T47D (cell line): ENCODE results near the gene FMNL1.
A peak's percentile ranks its signal among the peaks of the same experiment; 100 is the strongest.
"Not testable (repeated sequence)": the region's sequence is repeated elsewhere in the genome, so short reads cannot be mapped to it uniquely, and the experiment has no call there.

Source experiments
- DNase-seq, 2 experiments: peaks; one replicate each; pipeline versions ENCODE4 v3.0.0 to v3.0.0-alpha.2; 2011 to 2012; ENCODE audit warnings: low read depth in 1 of 2, low spot score in 1 of 2
- JUND ChIP-seq: IDR thresholded peaks from 2 replicates; pipeline ENCODE4 v1.6.1; 2012; ENCODE audit warnings: low read depth
- in situ Hi-C: cut with HindIII; loops from 2 replicates; pipeline ENCODE4 v1.10.0; 2016; ENCODE audit warnings: low sequenced_read_pairs, low pct_unique_long_range_greater_than_20kb

Gene FMNL1

GRCh38 chr17:45244725-45245656, 23.3 kb downstream of the FMNL1 start:
- no peak for TF ChIP-seq JUND
- in situ Hi-C loops: no loop called here
- no peak for DNase-seq

DNA sequence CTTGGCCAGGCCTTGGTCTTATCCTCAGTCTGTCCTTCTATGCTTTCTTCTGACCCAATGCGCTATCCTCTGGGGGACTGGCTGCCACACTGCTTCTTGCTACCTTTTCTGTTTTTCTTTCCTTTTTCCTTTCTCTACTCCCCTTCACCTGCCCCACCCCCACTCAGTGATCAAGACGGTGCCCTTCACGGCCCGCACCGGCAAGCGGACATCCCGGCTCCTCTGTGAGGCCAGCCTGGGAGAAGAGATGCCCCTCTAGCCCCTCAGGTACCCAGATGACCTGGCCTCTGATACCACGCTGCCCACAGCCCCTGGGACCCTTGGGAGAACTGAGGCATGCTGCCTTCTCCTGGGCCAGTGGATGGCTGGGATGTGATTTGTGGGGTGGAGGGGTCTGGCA, 24.7 kb downstream of the FMNL1 start:
- DNase-seq: no peak
- TF ChIP-seq JUND: no peak
- in situ Hi-C loops: no loop called here

DNA sequence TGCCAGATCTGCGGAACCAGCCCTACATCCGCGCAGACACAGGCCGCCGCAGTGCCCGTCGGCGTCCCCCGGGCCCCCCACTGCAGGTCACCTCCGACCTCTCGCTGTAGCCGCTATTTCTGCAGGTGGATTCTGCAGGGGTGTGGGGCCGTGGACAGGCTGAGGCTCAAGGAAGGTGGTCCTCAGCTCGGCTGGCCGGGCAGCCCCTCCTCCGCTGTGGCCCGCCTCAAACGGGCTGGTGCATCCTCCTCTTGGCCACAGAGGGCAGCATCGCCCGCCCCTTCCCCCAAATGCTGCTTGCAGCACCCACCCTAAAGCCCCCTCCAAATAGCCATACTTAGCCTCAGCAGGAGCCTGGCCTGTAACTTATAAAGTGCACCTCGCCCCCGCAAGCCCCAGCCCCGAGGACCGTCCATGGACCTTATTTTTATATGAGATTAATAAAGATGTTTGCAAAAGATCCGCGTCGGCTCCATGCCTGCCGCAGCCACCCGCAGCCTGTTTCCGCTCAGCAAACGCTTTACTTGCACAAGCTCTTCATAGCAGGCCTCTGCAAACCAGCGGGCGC, 25.3 kb downstream of the FMNL1 start:
- TF ChIP-seq JUND: no peak
- peak in 1 of 2 experiments; percentile 68 for DNase-seq
- in situ Hi-C loops: no loop called here

- DNase-seq: peak; percentile 99 to 100
- no peak for TF ChIP-seq JUND
- in situ Hi-C loops: no loop called here
Observed at GRCh38 chr17:45247429-45248131, 25.9 kb downstream of the FMNL1 start.

DNA sequence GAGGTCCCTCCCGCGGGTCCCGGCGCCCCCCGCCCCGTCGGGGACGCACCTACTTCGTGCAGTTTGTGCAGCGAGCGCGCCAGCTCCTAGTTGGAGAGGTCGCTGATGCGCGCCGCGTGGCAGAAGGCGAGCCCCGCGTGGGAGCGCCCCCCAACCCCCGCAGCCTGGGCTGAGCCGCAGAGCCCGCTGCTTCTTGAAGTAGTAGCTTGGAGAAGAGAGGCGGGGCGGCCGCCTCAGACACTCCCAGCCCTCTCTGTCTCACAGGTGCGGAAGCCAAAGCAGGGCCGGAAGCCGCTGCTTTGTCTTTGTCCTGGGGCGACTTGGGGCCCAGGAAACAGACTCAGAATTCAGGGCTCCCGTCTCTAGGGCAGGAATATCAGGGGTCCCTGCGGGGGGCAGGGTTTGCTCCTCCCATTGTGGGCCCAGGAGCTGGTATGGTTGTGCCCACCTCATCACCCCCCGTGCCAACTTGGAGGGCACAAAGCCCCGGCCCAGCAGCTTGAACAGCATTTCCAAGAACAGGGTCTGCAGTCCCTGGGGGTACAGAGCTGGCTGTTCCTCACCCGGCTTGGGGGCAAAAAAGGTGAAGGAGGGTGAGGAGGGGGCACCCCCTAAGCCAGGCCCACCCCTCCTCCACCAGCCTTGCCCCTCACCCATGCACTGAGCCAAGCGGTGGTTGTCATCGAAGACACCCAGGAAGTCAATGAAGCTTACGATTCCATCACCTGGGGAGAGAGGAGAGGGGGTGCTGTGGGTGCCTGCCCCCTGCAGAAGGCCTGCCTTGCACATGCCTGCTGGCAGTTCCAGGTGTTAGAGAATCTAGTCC, 26.7 kb downstream of the FMNL1 start:
- no peak for TF ChIP-seq JUND
- peak; percentile 84 to 94 for DNase-seq
- in situ Hi-C loops: no loop called here

DNA sequence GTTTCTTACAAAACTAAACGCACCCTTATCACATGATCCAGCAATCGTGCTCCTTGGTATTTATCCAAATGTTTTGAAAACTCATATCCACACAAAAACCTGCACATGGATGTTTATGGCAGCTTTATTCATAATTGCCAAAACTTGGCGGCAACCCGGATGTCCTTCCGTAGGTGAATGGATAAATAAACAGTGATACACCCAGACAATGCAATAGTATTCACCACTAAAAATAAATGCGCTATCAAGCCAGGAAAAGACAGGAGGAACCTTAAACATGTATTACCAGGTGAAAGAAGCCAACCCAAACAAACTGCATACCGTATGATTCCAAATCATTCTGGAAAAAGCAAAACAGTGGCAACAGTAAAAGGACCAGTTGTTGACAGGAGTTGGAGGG, 30.2 kb downstream of the FMNL1 start:
- no peak for DNase-seq
- in situ Hi-C loops: no loop called here
- TF ChIP-seq JUND: no peak

- in situ Hi-C loops: not testable (repeated sequence)
Observed at GRCh38 chr17:45253237-45253636, 31.6 kb downstream of the FMNL1 start.

GRCh38 chr17:45253879-45254278, 32.2 kb downstream of the FMNL1 start:
- no peak for TF ChIP-seq JUND
- no peak for DNase-seq
- in situ Hi-C loops: no loop called here

More at GRCh38 chr17:45253237-45253636, 31.6 kb downstream of the FMNL1 start:
- DNase-seq: not testable (repeated sequence)

- TF ChIP-seq JUND: no peak
- in situ Hi-C loops: no loop called here
- DNase-seq: no peak
Observed at GRCh38 chr17:45255358-45255757, 33.7 kb downstream of the FMNL1 start.

DNA sequence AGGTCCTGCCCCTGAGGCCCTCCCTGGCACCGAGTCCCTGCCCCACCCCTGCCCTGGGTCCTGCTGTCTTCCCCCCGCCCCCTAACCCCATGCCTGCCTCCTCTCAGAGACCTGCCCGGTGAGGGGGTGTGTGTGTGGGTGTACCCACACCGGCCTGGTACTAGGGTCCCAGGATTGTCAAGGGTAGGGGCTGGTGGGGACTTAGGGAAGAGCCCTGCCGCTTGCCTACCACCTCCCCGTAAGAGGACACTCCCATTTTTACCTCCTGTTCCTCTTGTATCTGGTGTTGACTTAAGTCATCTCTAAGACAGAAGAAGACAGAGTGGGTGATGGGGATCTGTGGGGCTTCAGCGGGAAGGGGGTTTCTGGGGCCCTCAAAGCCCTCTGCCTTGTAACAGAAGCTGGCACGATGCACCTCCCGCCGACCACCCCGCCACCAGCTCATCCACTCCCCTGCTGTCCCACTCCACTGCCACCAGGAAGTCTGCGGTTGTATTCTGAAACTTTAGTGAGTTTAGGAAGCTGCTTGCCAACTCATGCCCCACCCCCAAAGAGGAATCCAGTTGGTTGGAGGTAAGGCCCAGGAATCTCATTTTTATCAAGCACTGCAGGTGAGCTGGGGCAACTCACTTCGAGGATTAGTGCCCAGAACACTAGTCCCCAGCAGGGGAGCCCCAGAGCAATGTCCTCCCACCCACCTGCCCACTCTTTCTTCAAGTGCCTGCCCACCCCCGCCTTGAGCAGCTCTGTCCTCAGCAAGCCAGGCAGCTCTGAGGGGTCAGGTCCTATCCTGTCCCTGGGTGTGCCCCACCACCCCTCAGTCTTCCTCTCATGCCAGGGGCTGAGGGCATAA, 34.7 kb downstream of the FMNL1 start:
- TF ChIP-seq JUND: no peak
- peak in 1 of 2 experiments; percentile 32 for DNase-seq
- in situ Hi-C loops: no loop called here

DNA sequence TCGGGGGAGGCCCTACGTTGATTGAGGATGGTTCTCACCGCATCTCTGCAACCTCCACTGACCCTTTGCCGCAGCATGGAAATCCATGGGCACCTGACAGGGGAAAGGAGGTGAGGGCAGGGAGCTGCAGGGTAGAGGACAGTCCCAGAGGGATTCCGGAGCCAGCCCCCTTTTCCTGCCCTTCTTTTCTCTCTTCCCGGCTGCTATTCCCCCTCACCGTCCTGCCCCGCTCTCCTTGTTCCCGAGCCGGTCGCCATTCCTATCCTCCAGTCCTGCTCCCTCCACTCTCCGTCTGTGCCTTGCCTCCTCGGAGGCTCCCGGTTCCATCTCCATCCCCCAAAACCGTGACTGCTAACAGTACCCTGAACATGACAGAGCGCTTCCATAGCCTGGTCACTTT, 35.4 kb downstream of the FMNL1 start:
- DNase-seq: no peak
- in situ Hi-C loops: no loop called here
- TF ChIP-seq JUND: no peak
